Fibroblast of lung (primary cell): Measurements from ENCODE around the gene WT1.

ENCODE experiments used
- EZH2 ChIP-seq: IDR thresholded peaks from 2 replicates; pipeline ENCODE4 v1.5.1; 2012; ENCODE audit warnings: low read length, control low read depth, mild to moderate bottlenecking; ENCODE audit errors: missing control alignments
- TF ChIP-seq, protein P1 (sequence below), 2 donors: IDR thresholded peaks in 1 of 2; conservative IDR thresholded peaks in 1 of 2; 1 replicate in 1 of 2; 2 replicates in 1 of 2; pipeline ENCODE4 v1.5.1; 2011 to 2012; ENCODE audit warnings: low read length in 2 of 2, control low read depth in 1 of 2, inconsistent platforms in 1 of 2, low read depth in 1 of 2, mild to moderate bottlenecking in 1 of 2

DNA sequence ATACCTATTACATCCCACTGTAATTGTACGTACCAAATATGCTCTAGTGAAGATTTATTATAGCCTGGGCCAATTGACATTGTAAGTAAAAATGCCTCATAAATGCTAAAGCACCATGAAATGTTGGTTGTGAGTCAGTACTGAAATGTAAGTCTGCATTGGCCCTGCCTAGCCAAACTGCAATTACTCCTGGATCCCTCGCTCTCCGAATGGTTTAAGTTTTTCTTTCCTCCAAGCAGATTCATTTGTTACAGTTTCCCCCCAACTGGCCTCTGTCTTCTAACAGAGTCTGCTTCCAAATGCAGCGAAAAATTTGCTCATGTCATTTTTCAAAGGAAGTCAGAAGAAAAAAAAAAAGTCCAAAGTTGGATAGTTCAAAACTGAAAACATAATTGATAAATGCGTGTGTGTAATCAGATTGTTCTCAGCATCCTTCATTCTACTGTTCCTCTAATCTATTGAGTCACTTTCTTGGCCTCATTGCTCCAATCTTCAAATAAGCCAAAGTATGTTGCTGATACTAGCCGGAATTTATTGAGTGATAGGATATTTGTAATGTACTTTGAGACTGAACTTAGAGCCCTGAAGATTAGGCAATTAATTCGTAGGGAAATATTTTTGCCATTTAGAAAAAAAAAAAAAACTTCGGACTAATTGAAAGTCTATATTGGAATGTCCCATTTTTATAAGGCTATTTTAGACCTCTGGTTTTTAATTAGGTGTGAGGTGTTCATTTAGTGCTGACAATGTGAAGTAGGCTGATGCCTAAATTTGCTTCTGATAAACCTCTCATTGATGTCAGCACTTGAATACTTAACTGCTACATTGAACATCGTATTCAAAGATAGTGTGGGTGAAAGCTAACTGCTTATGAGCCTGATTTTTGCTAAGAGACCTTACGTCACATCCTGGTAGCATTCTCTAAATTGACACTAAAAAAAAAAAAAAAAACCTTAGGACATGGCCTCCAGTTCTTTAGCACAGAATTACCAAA, 93.4 kb downstream of the WT1 start:
- TF ChIP-seq, protein P1, sequence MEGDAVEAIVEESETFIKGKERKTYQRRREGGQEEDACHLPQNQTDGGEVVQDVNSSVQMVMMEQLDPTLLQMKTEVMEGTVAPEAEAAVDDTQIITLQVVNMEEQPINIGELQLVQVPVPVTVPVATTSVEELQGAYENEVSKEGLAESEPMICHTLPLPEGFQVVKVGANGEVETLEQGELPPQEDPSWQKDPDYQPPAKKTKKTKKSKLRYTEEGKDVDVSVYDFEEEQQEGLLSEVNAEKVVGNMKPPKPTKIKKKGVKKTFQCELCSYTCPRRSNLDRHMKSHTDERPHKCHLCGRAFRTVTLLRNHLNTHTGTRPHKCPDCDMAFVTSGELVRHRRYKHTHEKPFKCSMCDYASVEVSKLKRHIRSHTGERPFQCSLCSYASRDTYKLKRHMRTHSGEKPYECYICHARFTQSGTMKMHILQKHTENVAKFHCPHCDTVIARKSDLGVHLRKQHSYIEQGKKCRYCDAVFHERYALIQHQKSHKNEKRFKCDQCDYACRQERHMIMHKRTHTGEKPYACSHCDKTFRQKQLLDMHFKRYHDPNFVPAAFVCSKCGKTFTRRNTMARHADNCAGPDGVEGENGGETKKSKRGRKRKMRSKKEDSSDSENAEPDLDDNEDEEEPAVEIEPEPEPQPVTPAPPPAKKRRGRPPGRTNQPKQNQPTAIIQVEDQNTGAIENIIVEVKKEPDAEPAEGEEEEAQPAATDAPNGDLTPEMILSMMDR (conservative IDR thresholded peaks at IDR 0.05 in 1 of 2, IDR thresholded peaks at IDR 0.05 in 1 of 2; ENCODE audit: low read depth in 1 of 2, low read length in 2 of 2), result no peak
- no peak for TF ChIP-seq EZH2
